RWPE2 (cell line): ENCODE measurements around the gene ENOX2.
"Not testable (repeated sequence)": the region's sequence is repeated elsewhere in the genome, so short reads cannot be mapped to it uniquely, and the experiment has no call there.

ENCODE experiments used
- ATAC-seq: fragments of 200-7000 bp; cut with Tn5 transposase; 3 replicates; pipeline ENCODE4 v1.9.1; 2021; ENCODE audit warnings: low read depth
- DNase-seq: peaks from one replicate; pipeline ENCODE4 v3.0.0-alpha.2; 2020; ENCODE audit warnings: low spot score
- H3K27ac ChIP-seq: fragments of 450-650 bp; 2 replicates; pipeline ENCODE4 v1.5.1; 2017; ENCODE audit warnings: mild to moderate bottlenecking; ENCODE audit not compliant: poor library complexity, severe bottlenecking
- H3K27me3 ChIP-seq: fragments of 250-450 bp; sonication (Bioruptor Pico); 2 replicates; pipeline ENCODE4 v1.5.1; 2021; ENCODE audit warnings: mild to moderate bottlenecking, moderate library complexity; ENCODE audit not compliant: insufficient read depth, poor library complexity, severe bottlenecking
- H3K36me3 ChIP-seq: fragments of 250-450 bp; sonication (Bioruptor Pico); 2 replicates; pipeline ENCODE4 v1.5.1; 2020; ENCODE audit warnings: low read depth, mild to moderate bottlenecking, moderate library complexity
- H3K4me1 ChIP-seq: fragments of 250-450 bp; sonication (Bioruptor Pico); 2 replicates; pipeline ENCODE4 v1.5.1; 2021; ENCODE audit warnings: mild to moderate bottlenecking, moderate library complexity; ENCODE audit not compliant: insufficient read depth, poor library complexity, severe bottlenecking
- H3K4me3 ChIP-seq: fragments of 250-450 bp; sonication (Bioruptor Pico); 2 replicates; pipeline ENCODE4 v1.5.1; 2021; ENCODE audit warnings: mild to moderate bottlenecking, moderate library complexity; ENCODE audit not compliant: severe bottlenecking
- H3K9me3 ChIP-seq: fragments of 250-450 bp; sonication (Bioruptor Pico); 2 replicates; pipeline ENCODE4 v1.5.1; 2021; ENCODE audit warnings: mild to moderate bottlenecking, moderate library complexity; ENCODE audit not compliant: severe bottlenecking
- CTCF ChIP-seq: fragments of 450-650 bp; IDR thresholded peaks from one replicate; pipeline ENCODE4 v1.5.1; 2017; ENCODE audit warnings: mild to moderate bottlenecking, moderate library complexity; ENCODE audit not compliant: poor library complexity, severe bottlenecking

Gene ENOX2

GRCh38 chrX:130933358-130933757 lies 30.3 kb upstream of the ENOX2 start:
- no peak for ATAC-seq
- H3K9me3 ChIP-seq = no peaks in the 10 kb centered on the region
- H3K4me1 ChIP-seq = no peaks in the 10 kb centered on the region
- DNase-seq = no peak
- no peak overlapping the region for H3K4me3 ChIP-seq
- H3K27me3 ChIP-seq = no peaks in the 10 kb centered on the region
- H3K36me3 ChIP-seq = no peaks in the 10 kb centered on the region
- TF ChIP-seq CTCF = no peak
- no peak overlapping the region for H3K27ac ChIP-seq

DNA sequence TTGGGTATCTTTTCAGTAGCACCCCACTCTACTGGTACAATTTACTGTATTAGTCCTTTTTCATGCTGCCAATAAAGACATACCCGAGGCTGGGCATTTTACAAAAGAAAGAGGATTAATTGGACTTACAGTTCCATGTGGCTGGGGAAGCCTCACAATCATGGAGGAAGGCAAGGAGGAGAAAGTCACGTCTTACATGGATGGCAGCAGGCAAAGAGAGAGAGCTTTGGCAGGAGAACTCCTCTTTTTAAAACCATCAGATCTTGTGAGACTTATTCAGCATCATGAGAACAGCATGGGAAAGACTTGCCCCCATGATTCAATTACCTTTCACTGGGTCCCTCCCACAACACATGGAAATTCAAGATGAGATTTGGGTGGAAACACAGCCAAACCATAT lies 17.4 kb upstream of the ENOX2 start:
- H3K27me3 ChIP-seq, H3K4me1 ChIP-seq, H3K27ac ChIP-seq, H3K36me3 ChIP-seq, H3K9me3 ChIP-seq, H3K4me3 ChIP-seq, ATAC-seq, DNase-seq: not testable (repeated sequence)

- H3K27me3 ChIP-seq, ATAC-seq: not testable (repeated sequence)
Observed at GRCh38 chrX:130919676-130920075, 16.7 kb upstream of the ENOX2 start.

DNA sequence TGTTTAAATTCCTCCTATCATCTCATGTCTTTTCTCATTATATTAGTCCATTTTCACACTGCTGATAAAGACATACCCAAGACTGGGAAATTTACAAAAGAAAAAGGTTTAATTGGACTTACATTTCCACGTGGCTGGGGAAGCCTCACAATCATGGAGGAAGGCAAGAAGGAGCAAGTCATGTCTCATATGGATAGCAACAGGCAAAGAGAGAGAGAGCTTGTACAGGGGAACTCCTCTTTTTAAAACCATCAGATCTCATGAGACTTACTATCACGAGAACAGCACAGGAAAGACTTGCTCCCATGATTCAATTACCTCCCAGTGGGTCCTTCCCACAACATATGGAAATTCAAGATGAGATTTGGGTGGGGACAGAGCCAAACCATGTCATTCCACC lies 15.5 kb upstream of the ENOX2 start:
- not testable (repeated sequence) for DNase-seq, H3K27me3 ChIP-seq, H3K27ac ChIP-seq, H3K9me3 ChIP-seq, H3K36me3 ChIP-seq, H3K4me1 ChIP-seq, ATAC-seq, H3K4me3 ChIP-seq

More at GRCh38 chrX:130919676-130920075, 16.7 kb upstream of the ENOX2 start:
- not testable (repeated sequence) for DNase-seq, H3K9me3 ChIP-seq, H3K27ac ChIP-seq, H3K4me3 ChIP-seq, H3K36me3 ChIP-seq, H3K4me1 ChIP-seq

GRCh38 chrX:130916636-130917422 lies 13.8 kb upstream of the ENOX2 start:
- ATAC-seq = peak; percentile 25; the same call in 1 of the 3 replicates
- Histone ChIP-seq H3K36me3 (no peaks in the 10 kb centered on the region), H3K27ac (no peak overlapping the region), H3K9me3 (no peaks in the 10 kb centered on the region), H3K27me3 (no peaks in the 10 kb centered on the region), H3K4me1 (no peaks in the 10 kb centered on the region), H3K4me3 (no peak overlapping the region)
- no peak for DNase-seq
- peak; percentile 60 for TF ChIP-seq CTCF

- Histone ChIP-seq H3K27ac (no peak overlapping the region), H3K4me3 (no peak overlapping the region), H3K36me3 (no peaks in the 10 kb centered on the region), H3K27me3 (no peaks in the 10 kb centered on the region), H3K9me3 (no peaks in the 10 kb centered on the region), H3K4me1 (no peaks in the 10 kb centered on the region)
- DNase-seq = no peak
- ATAC-seq = no peak
- TF ChIP-seq CTCF = no peak
Observed at GRCh38 chrX:130915302-130915701, 12.3 kb upstream of the ENOX2 start.
